ENCODE data around the gene RARG. TPM values are rescaled to one million over a fixed set of nuclear protein-coding genes. Genes with fewer than 3 reads are reported as not detected.
"Not testable (repeated sequence)": the region's sequence is repeated elsewhere in the genome, so short reads cannot be mapped to it uniquely, and the experiment has no call there.

The RARG gene
- total and polyA plus RNA-seq, 2 donors: 30.5 to 37.8 TPM

DNA sequence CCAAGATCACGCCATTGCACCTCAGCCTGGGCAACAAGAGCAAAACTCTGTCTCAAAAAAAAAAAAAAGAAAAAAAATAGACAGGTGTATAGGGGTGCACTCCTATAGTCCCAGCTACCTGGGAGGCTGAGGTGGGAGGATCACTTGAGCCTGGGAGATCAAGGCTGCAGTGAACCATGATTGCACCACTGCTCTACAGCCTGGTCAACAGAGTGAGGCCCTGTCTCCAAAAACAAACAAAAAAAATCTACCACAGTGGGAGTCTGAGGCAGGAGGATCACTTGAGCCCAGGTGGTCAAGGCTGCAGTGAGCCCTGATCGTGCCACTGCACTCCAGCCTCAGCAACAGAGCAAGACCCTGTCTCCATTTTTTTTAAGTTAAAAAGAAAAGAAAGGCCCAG lies 69.0 kb downstream of the RARG start:
- whole genome bisulfite sequencing: 92% methylated on average over 2 of the region's 2 CpGs
- H3K36me3 ChIP-seq (ENCODE audit: insufficient read depth): not testable (repeated sequence)

GRCh38 chr12:53161119-53161911 lies 70.7 kb downstream of the RARG start:
- 91% methylated on average over 8 of the region's 8 CpGs for WGBS
- no peak overlapping the region for H3K27ac ChIP-seq (ENCODE audit: low read depth)
- no peak overlapping the region for H3K4me3 ChIP-seq (ENCODE audit: low read depth, low read length)
- H3K36me3 ChIP-seq (ENCODE audit: insufficient read depth): no peaks in the 10 kb centered on the region
- DNase-seq (ENCODE audit: extremely low spot score): no peak
- no peaks in the 10 kb centered on the region for H3K4me1 ChIP-seq (ENCODE audit: insufficient read depth)

More for the DNA sequence above, 69.0 kb downstream of the RARG start:
- not testable (repeated sequence) for H3K27ac ChIP-seq (ENCODE audit: low read depth); H3K4me3 ChIP-seq (ENCODE audit: low read depth, low read length); DNase-seq (ENCODE audit: extremely low spot score); H3K4me1 ChIP-seq (ENCODE audit: insufficient read depth)

GRCh38 chr12:53160673-53161072 lies 71.3 kb downstream of the RARG start:
- DNase-seq (ENCODE audit: extremely low spot score): no peak
- no peak overlapping the region for H3K27ac ChIP-seq (ENCODE audit: low read depth)
- H3K4me3 ChIP-seq (ENCODE audit: low read depth, low read length): no peak overlapping the region
- no peaks in the 10 kb centered on the region for H3K4me1 ChIP-seq (ENCODE audit: insufficient read depth)
- no peaks in the 10 kb centered on the region for H3K36me3 ChIP-seq (ENCODE audit: insufficient read depth)
- WGBS: 83% methylated on average over 2 of the region's 2 CpGs

Other genes starting within 250 kb of the RARG start
- gene EIF4B, start 225.8 kb downstream of the RARG start, total RNA-seq: 743 TPM
- 246 TPM for gene EIF4B, start 225.8 kb downstream of the RARG start, polyA plus RNA-seq
- 57.9 TPM for gene TNS2, start 182.1 kb downstream of the RARG start, total RNA-seq
- 178 TPM for gene TNS2, start 182.1 kb downstream of the RARG start, polyA plus RNA-seq
- gene SPRYD3, start 152.8 kb downstream of the RARG start, total RNA-seq: 9.0 TPM
- gene SPRYD3, start 152.8 kb downstream of the RARG start, polyA plus RNA-seq: 66.3 TPM
- 39.8 TPM for gene IGFBP6, start 134.5 kb downstream of the RARG start, total RNA-seq
- gene IGFBP6, start 134.5 kb downstream of the RARG start, polyA plus RNA-seq: 461 TPM
- not detected for gene SOAT2, start 128.7 kb downstream of the RARG start, total RNA-seq
- 0.30 TPM for gene SOAT2, start 128.7 kb downstream of the RARG start, polyA plus RNA-seq
- gene ZNF740, start 51.5 kb downstream of the RARG start, total RNA-seq: 22.9 TPM
- gene ZNF740, start 51.5 kb downstream of the RARG start, polyA plus RNA-seq: 13.5 TPM
- gene CSAD, start 51.3 kb downstream of the RARG start, total RNA-seq: 36.9 TPM
- 19.1 TPM for gene CSAD, start 51.3 kb downstream of the RARG start, polyA plus RNA-seq
- gene ITGB7, start 25.0 kb downstream of the RARG start, total RNA-seq: 1.6 TPM
- gene ITGB7, start 25.0 kb downstream of the RARG start, polyA plus RNA-seq: 1.7 TPM
- gene ESPL1, start 36.1 kb upstream of the RARG start, total RNA-seq: 4.5 TPM
- gene ESPL1, start 36.1 kb upstream of the RARG start, polyA plus RNA-seq: 0.33 TPM
- gene PFDN5, start 63.3 kb upstream of the RARG start, total RNA-seq: 432 TPM
- gene PFDN5, start 63.3 kb upstream of the RARG start, polyA plus RNA-seq: 812 TPM
- 17.9 TPM for gene MYG1, start 67.5 kb upstream of the RARG start, total RNA-seq
- gene MYG1, start 67.5 kb upstream of the RARG start, polyA plus RNA-seq: 66.3 TPM
- gene AAAS, start 89.4 kb upstream of the RARG start, total RNA-seq: 33.3 TPM
- gene AAAS, start 89.4 kb upstream of the RARG start, polyA plus RNA-seq: 45.4 TPM
- not detected for gene SP7, start 104.1 kb upstream of the RARG start, total RNA-seq
- gene SP7, start 104.1 kb upstream of the RARG start, polyA plus RNA-seq: not detected
- gene SP1, start 148.0 kb upstream of the RARG start, total RNA-seq: 60.5 TPM
- 32.4 TPM for gene SP1, start 148.0 kb upstream of the RARG start, polyA plus RNA-seq
- gene AMHR2, start 191.6 kb upstream of the RARG start, total RNA-seq: not detected
- 0.18 TPM for gene AMHR2, start 191.6 kb upstream of the RARG start, polyA plus RNA-seq
- 22.0 TPM for gene PRR13, start 209.5 kb upstream of the RARG start, total RNA-seq
- gene PRR13, start 209.5 kb upstream of the RARG start, polyA plus RNA-seq: 198 TPM
- gene PCBP2, start 219.9 kb upstream of the RARG start, total RNA-seq: 395 TPM
- gene PCBP2, start 219.9 kb upstream of the RARG start, polyA plus RNA-seq: 420 TPM

Data from urinary bladder (tissue), 4 donors.